ENCODE data around the gene CDHR3.

CDHR3 gene

DNA sequence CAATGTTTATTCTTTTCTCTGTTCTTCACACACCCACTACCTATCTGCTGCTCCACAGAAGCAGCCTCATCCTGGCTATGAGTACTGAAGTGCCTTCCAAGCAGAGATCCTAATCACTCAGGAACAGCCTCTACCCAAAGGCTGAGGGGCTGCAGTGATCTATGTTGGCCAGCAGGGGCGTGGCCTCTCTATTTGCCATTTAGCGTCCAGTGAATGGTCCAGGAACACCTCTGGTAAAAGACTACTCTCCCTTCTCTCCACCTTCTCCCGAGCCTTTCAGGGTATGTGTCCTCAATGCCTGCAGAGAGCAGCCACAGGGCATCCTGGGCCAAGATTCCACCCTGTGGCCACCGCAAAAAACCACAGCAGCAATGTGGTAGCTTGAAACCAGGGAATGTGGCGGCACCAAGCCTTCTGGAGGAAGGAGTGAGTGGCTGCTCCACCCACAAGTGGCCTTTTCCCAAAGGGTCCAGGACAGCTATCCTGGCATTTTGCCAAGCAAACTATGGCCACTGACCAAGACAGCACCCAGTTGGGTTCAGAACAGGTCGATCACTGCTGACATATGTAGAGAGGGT lies 78.2 kb downstream of the CDHR3 start:
- Histone ChIP-seq H3K27ac (ENCODE audit: extremely low read depth, low read depth, low read length) (no peak overlapping the region), H3K36me3 (ENCODE audit: control insufficient read depth in 2 of 2, insufficient read depth in 1 of 2, low read length in 2 of 2) (no peaks in the 10 kb centered on the region), H3K9me3 (ENCODE audit: control insufficient read depth, insufficient read depth, low read depth, low read length) (no peaks in the 10 kb centered on the region), H3K4me1 (ENCODE audit: control insufficient read depth, insufficient read depth, low read length) (0 out of 2 replicates have a peak, but pooled peaks cover 2% of the 10 kb centered on the region), H3K4me3 (ENCODE audit: low read depth, low read length) (no peak overlapping the region)
- CTCF ChIA-PET: interaction anchor here (0.5 to 5.6 kb wide), 25 partner anchors 12 to 476 kb away, joined by 3 to 63 read pairs (median 4); no protein-coding TSS in a partner anchor
- POLR2A ChIA-PET: no interaction called here
- TF ChIP-seq, protein P1, sequence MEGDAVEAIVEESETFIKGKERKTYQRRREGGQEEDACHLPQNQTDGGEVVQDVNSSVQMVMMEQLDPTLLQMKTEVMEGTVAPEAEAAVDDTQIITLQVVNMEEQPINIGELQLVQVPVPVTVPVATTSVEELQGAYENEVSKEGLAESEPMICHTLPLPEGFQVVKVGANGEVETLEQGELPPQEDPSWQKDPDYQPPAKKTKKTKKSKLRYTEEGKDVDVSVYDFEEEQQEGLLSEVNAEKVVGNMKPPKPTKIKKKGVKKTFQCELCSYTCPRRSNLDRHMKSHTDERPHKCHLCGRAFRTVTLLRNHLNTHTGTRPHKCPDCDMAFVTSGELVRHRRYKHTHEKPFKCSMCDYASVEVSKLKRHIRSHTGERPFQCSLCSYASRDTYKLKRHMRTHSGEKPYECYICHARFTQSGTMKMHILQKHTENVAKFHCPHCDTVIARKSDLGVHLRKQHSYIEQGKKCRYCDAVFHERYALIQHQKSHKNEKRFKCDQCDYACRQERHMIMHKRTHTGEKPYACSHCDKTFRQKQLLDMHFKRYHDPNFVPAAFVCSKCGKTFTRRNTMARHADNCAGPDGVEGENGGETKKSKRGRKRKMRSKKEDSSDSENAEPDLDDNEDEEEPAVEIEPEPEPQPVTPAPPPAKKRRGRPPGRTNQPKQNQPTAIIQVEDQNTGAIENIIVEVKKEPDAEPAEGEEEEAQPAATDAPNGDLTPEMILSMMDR (tag by site-specific recombination; IDR thresholded peaks at IDR 0.05): peak; percentile 63
- TF ChIP-seq, protein P2, sequence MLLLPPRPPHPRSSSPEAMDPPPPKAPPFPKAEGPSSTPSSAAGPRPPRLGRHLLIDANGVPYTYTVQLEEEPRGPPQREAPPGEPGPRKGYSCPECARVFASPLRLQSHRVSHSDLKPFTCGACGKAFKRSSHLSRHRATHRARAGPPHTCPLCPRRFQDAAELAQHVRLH (tag by site-specific recombination; IDR thresholded peaks at IDR 0.05): no peak
- TF ChIP-seq ZNF621 (tag by site-specific recombination; IDR thresholded peaks at IDR 0.05) (no peak), ZSCAN23 (tag by site-specific recombination; IDR thresholded peaks at IDR 0.05) (no peak), SCRT2 (tag by site-specific recombination; IDR thresholded peaks at IDR 0.05) (no peak), ZNF140 (tag by site-specific recombination; IDR thresholded peaks at IDR 0.05) (no peak), ZNF223 (tag by site-specific recombination; IDR thresholded peaks at IDR 0.05) (0 out of 2 replicates have a peak, but pooled peaks have one; percentile 16), ZNF248 (tag by site-specific recombination; IDR thresholded peaks at IDR 0.05) (no peak), PRDM1 (tag by site-specific recombination; IDR thresholded peaks at IDR 0.05) (0 out of 2 replicates have a peak, but pooled peaks have one; percentile 41), ZNF549 (tag by site-specific recombination; IDR thresholded peaks at IDR 0.05) (no peak), GLIS2 (tag by site-specific recombination; IDR thresholded peaks at IDR 0.05) (no peak), ZNF10 (tag by site-specific recombination; IDR thresholded peaks at IDR 0.05) (no peak), REPIN1 (tag by site-specific recombination; IDR thresholded peaks at IDR 0.05; ENCODE audit: low read depth) (no peak), SCRT1 (tag by site-specific recombination; IDR thresholded peaks at IDR 0.05; ENCODE audit: borderline replicate concordance) (no peak)
- TF ChIP-seq, protein P3, sequence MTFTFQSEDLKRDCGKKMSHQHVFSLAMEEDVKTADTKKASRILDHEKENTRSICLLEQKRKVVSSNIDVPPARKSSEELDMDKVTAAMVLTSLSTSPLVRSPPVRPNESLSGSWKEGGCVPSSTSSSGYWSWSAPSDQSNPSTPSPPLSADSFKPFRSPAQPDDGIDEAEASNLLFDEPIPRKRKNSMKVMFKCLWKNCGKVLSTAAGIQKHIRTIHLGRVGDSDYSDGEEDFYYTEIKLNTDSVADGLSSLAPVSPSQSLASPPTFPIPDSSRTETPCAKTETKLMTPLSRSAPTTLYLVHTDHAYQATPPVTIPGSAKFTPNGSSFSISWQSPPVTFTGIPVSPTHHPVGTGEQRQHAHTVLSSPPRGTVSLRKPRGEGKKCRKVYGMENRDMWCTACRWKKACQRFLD (tag by site-specific recombination; IDR thresholded peaks at IDR 0.05): no peak
- TF ChIP-seq, protein P4, sequence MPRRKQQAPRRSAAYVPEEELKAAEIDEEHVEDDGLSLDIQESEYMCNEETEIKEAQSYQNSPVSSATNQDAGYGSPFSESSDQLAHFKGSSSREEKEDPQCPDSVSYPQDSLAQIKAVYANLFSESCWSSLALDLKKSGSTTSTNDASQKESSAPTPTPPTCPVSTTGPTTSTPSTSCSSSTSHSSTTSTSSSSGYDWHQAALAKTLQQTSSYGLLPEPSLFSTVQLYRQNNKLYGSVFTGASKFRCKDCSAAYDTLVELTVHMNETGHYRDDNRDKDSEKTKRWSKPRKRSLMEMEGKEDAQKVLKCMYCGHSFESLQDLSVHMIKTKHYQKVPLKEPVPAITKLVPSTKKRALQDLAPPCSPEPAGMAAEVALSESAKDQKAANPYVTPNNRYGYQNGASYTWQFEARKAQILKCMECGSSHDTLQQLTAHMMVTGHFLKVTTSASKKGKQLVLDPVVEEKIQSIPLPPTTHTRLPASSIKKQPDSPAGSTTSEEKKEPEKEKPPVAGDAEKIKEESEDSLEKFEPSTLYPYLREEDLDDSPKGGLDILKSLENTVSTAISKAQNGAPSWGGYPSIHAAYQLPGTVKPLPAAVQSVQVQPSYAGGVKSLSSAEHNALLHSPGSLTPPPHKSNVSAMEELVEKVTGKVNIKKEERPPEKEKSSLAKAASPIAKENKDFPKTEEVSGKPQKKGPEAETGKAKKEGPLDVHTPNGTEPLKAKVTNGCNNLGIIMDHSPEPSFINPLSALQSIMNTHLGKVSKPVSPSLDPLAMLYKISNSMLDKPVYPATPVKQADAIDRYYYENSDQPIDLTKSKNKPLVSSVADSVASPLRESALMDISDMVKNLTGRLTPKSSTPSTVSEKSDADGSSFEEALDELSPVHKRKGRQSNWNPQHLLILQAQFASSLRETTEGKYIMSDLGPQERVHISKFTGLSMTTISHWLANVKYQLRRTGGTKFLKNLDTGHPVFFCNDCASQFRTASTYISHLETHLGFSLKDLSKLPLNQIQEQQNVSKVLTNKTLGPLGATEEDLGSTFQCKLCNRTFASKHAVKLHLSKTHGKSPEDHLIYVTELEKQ (tag by site-specific recombination; IDR thresholded peaks at IDR 0.05; ENCODE audit: borderline replicate concordance): no peak
- TF ChIP-seq, protein P5, sequence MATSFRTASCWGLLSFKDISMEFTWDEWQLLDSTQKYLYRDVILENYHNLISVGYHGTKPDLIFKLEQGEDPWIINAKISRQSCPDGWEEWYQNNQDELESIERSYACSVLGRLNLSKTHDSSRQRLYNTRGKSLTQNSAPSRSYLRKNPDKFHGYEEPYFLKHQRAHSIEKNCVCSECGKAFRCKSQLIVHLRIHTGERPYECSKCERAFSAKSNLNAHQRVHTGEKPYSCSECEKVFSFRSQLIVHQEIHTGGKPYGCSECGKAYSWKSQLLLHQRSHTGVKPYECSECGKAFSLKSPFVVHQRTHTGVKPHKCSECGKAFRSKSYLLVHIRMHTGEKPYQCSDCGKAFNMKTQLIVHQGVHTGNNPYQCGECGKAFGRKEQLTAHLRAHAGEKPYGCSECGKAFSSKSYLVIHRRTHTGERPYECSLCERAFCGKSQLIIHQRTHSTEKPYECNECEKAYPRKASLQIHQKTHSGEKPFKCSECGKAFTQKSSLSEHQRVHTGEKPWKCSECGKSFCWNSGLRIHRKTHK (tag by site-specific recombination; IDR thresholded peaks at IDR 0.05): no peak

Data from HEK293 (cell line).